Measurements from ENCODE around the gene ECE1.

DNA sequence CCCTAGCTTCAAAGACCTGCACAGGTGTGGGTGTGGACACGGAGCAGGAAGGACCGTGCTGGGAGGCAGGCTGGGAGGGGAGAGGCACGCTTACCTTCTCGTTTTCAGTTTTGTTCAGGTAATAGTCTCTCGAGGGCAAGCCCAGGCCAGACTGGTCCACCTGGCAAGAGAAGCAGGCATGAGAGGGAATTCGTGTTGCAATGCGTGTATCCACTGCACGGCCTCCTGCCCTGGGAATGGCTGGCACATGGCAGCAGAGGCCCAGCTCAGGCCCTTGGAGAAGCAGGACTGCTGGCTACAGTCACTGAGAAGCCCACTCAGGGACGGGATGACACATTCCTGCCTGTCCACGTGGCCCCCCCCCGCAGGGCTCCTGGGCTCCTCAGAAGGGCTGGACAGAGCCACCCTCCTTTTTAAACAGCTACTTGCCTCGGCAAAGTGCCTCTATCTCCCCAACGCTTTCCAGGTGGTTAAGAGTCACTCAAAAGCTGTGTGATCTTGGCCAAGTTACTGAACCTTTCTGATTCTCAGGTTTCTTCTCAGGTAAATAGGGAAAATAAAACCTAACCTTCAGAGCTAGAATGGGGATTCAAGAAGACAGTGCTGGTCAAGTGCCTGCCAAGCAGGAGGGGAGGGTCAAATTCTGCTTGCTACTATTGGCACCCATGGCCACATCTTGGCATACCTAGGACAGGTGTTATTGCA is 32.7 kb downstream of the ECE1 start:
- TF ChIP-seq, protein P1, sequence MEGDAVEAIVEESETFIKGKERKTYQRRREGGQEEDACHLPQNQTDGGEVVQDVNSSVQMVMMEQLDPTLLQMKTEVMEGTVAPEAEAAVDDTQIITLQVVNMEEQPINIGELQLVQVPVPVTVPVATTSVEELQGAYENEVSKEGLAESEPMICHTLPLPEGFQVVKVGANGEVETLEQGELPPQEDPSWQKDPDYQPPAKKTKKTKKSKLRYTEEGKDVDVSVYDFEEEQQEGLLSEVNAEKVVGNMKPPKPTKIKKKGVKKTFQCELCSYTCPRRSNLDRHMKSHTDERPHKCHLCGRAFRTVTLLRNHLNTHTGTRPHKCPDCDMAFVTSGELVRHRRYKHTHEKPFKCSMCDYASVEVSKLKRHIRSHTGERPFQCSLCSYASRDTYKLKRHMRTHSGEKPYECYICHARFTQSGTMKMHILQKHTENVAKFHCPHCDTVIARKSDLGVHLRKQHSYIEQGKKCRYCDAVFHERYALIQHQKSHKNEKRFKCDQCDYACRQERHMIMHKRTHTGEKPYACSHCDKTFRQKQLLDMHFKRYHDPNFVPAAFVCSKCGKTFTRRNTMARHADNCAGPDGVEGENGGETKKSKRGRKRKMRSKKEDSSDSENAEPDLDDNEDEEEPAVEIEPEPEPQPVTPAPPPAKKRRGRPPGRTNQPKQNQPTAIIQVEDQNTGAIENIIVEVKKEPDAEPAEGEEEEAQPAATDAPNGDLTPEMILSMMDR (IDR thresholded peaks at IDR 0.05) = no peak
- no peak for TF ChIP-seq POLR2A (IDR thresholded peaks at IDR 0.05)
